SK-N-SH (cell line): ENCODE results near the gene UVRAG.

ENCODE experiments used
- CTCF ChIP-seq: fragments of 200-600 bp; sonication (generic); IDR thresholded peaks from 2 replicates; pipeline ENCODE4 v1.6.1; 2017; ENCODE audit warnings: antibody characterized with exemption, mild to moderate bottlenecking, moderate library complexity
- EP300 ChIP-seq, 2 experiments: IDR thresholded peaks; 2 replicates each; pipeline versions ENCODE4 v1.4.0 to v1.6.1; 2012; ENCODE audit warnings: borderline replicate concordance in 1 of 2, low read depth in 1 of 2, low read length in 1 of 2
- EZH2phosphoT487 ChIP-seq: fragments of 200-600 bp; sonication (generic); IDR thresholded peaks from 2 replicates; pipeline ENCODE4 v1.6.1; 2017; ENCODE audit warnings: low read depth, mixed run types, mild to moderate bottlenecking, antibody characterized with exemption, moderate library complexity, borderline replicate concordance
- GATA2 ChIP-seq: sonication (generic); formaldehyde crosslinking; IDR thresholded peaks from 2 replicates; pipeline ENCODE4 v1.5.0; 2020; ENCODE audit warnings: mild to moderate bottlenecking, missing genetic modification reagents
- PBX3 ChIP-seq: IDR thresholded peaks from 2 replicates; pipeline ENCODE4; 2012
- POLR2AphosphoS5 ChIP-seq: IDR thresholded peaks from 2 replicates; pipeline ENCODE4 v1.6.1; 2012; ENCODE audit warnings: low read depth, low read length
- REST ChIP-seq: IDR thresholded peaks from 2 replicates; pipeline ENCODE4 v1.6.1; 2012; ENCODE audit warnings: mild to moderate bottlenecking, low read depth, low read length, moderate library complexity
- RXRA ChIP-seq: IDR thresholded peaks from 2 replicates; pipeline ENCODE4 v1.4.0; 2012; ENCODE audit warnings: low read depth, mild to moderate bottlenecking, borderline replicate concordance
- TAF1 ChIP-seq: IDR thresholded peaks from 2 replicates; pipeline ENCODE4 v1.6.1; 2012; ENCODE audit warnings: low read depth, mild to moderate bottlenecking, low read length, moderate library complexity, borderline replicate concordance

- TF ChIP-seq CTCF = no peak
- TF ChIP-seq PBX3 = no peak
- TF ChIP-seq EZH2phosphoT487 = no peak
- TF ChIP-seq EP300 (IDR thresholded peaks at IDR 0.05; ENCODE audit: borderline replicate concordance in 1 of 2, low read depth in 1 of 2, low read length in 1 of 2) = no peak
- TF ChIP-seq GATA2 (CRISPR knock-in tag) = no peak
- no peak for TF ChIP-seq POLR2AphosphoS5
- TF ChIP-seq TAF1 = no peak
- TF ChIP-seq RXRA = no peak
- TF ChIP-seq REST = no peak
Measured at GRCh38 chr11:75823946-75824345, 8.9 kb downstream of the UVRAG start.
